Kidney epithelial cell (primary cell): ENCODE data around the gene HLA-E. TPM values are rescaled to one million over a fixed set of nuclear protein-coding genes. Genes with fewer than 3 reads are reported as not detected.

Experiments used
- DNase-seq: peaks from one replicate; pipeline ENCODE4 v3.0.0-alpha.2; 2010; ENCODE audit warnings: low read depth
- H3K27me3 ChIP-seq: 2 replicates; pipeline ENCODE4 v1.6.0; 2011; ENCODE audit warnings: low read length; ENCODE audit not compliant: control insufficient read depth, insufficient read depth
- H3K36me3 ChIP-seq: 2 replicates; pipeline ENCODE4 v1.5.1; 2011; ENCODE audit warnings: low read length; ENCODE audit not compliant: control insufficient read depth, insufficient read depth
- H3K4me3 ChIP-seq: 2 replicates; pipeline ENCODE4 v1.5.1; 2011; ENCODE audit warnings: low read depth, mild to moderate bottlenecking, control low read depth, low read length
- CTCF ChIP-seq: IDR thresholded peaks from 2 replicates; pipeline ENCODE4 v1.5.1; 2011; ENCODE audit warnings: mild to moderate bottlenecking, moderate library complexity, low read length, control low read depth, inconsistent platforms; ENCODE audit not compliant: insufficient read depth, poor library complexity, severe bottlenecking
- total RNA-seq: library from RNA; depleted of rRNA; stranded (reverse); fragments of >200 nt; gene quantifications from 2 replicates; pipeline ENCODE4 v1.2.3, GENCODE V29; 2015

The HLA-E gene
- total RNA-seq, 1 donor from 2014 or later = 109 TPM

GRCh38 chr6:30537931-30538330 lies 48.6 kb downstream of the HLA-E start:
- no peak for DNase-seq
- TF ChIP-seq CTCF = no peak
- H3K36me3 ChIP-seq = no peaks in the 10 kb centered on the region
- H3K4me3 ChIP-seq = no peak overlapping the region
- no peaks in the 10 kb centered on the region for H3K27me3 ChIP-seq

GRCh38 chr6:30541515-30542403 lies 52.5 kb downstream of the HLA-E start:
- Histone ChIP-seq H3K4me3 (peak overlapping the region; percentile 29), H3K27me3 (no peaks in the 10 kb centered on the region), H3K36me3 (peaks cover 1% of the 10 kb centered on the region)
- TF ChIP-seq CTCF = peak; percentile 99
- DNase-seq = no peak

- Histone ChIP-seq H3K4me3 (no peak overlapping the region), H3K27me3 (no peaks in the 10 kb centered on the region), H3K36me3 (peaks cover 1% of the 10 kb centered on the region)
- TF ChIP-seq CTCF = no peak
- DNase-seq = no peak
Observed at GRCh38 chr6:30542404-30542725, 53.1 kb downstream of the HLA-E start.

GRCh38 chr6:30542915-30543314 lies 53.6 kb downstream of the HLA-E start:
- no peak for TF ChIP-seq CTCF

More at GRCh38 chr6:30542915-30543314, 53.6 kb downstream of the HLA-E start:
- Histone ChIP-seq H3K4me3 (no peak overlapping the region), H3K27me3 (no peaks in the 10 kb centered on the region), H3K36me3 (peaks cover 1% of the 10 kb centered on the region)
- DNase-seq = no peak

Other genes with a start within 250 kb of the HLA-E start
- 14.9 and 16.1 TPM in 2 replicates for gene TRIM39, start 162.6 kb upstream of the HLA-E start, total RNA-seq
- gene RPP21, start 144.4 kb upstream of the HLA-E start, total RNA-seq = 74.3 and 94.5 TPM in 2 replicates
- gene GNL1, start 67.0 kb downstream of the HLA-E start, total RNA-seq = 31.1 and 36.7 TPM in 2 replicates
- 8.6 and 10.1 TPM in 2 replicates for gene PRR3, start 67.8 kb downstream of the HLA-E start, total RNA-seq
- 46.3 and 57.7 TPM in 2 replicates for gene ABCF1, start 81.9 kb downstream of the HLA-E start, total RNA-seq
- gene PPP1R10, start 127.7 kb downstream of the HLA-E start, total RNA-seq = 38.6 and 40.2 TPM in 2 replicates
- 56.4 and 78.9 TPM in 2 replicates for gene MRPS18B, start 128.3 kb downstream of the HLA-E start, total RNA-seq
- gene ATAT1, start 137.4 kb downstream of the HLA-E start, total RNA-seq = 6.6 and 8.5 TPM in 2 replicates
- gene C6orf136, start 157.6 kb downstream of the HLA-E start, total RNA-seq = 7.6 and 12.7 TPM in 2 replicates
- 34.7 and 39.2 TPM in 2 replicates for gene DHX16, start 183.5 kb downstream of the HLA-E start, total RNA-seq
- gene PPP1R18, start 197.1 kb downstream of the HLA-E start, total RNA-seq = 125 and 129 TPM in 2 replicates
- 8.9 and 10.4 TPM in 2 replicates for gene NRM, start 201.5 kb downstream of the HLA-E start, total RNA-seq
- 11.4 and 14.7 TPM in 2 replicates for gene MDC1, start 227.8 kb downstream of the HLA-E start, total RNA-seq
- gene TUBB, start 230.8 kb downstream of the HLA-E start, total RNA-seq = 808 and 855 TPM in 2 replicates